ENCODE results near the gene DCLK3. TPM values are rescaled to one million over a fixed set of nuclear protein-coding genes. Genes with fewer than 3 reads are reported as not detected.

Gene DCLK3
- total RNA-seq, 2 donors from 2014 or later = 2.1 to 3.9 TPM

DNA sequence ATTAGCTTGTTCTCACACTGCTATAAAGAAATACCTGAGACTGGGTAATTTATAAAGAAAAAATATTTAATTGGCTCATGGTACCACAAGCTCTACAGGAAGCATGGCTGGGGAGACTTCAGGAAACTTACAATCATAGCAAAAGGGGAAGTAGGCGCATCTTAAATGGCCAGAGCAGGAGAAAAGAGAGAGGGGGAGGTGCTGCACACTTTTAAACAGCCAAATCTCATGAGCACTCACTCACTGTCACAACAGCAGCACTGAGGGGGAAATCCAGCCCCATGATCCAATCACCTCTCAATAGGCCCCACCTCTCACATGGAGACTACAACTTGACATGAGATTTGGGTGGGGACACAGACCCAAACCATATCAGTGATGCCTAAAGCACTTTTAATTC, 82.5 kb downstream of the DCLK3 start:
- no peak overlapping the region for H3K27ac ChIP-seq (ENCODE audit: low read depth, low read length)
- H3K9me3 Mint-ChIP-seq = peaks cover 13% of the 10 kb centered on the region
- no peak overlapping the region for H3K27ac Mint-ChIP-seq
- peaks cover 6% of the 10 kb centered on the region for H3K9me3 ChIP-seq (ENCODE audit: control insufficient read depth, low read length)
- 100% methylated on average over 1 of the region's 1 CpG for WGBS, 2 experiments (ENCODE audit: insufficient coverage in 1 of 2, insufficient read length in 1 of 2)
- H3K9ac ChIP-seq (ENCODE audit: extremely low read depth, low read length, poor library complexity, severe bottlenecking) = no peak overlapping the region
- no peaks in the 10 kb centered on the region for H3K4me1 Mint-ChIP-seq
- no peaks in the 10 kb centered on the region for H3K36me3 ChIP-seq (ENCODE audit: control insufficient read depth, insufficient read depth, low read length)
- no peaks in the 10 kb centered on the region for H3K4me1 ChIP-seq (ENCODE audit: control insufficient read depth, insufficient read depth, low read length)
- H3K4me3 Mint-ChIP-seq = no peak overlapping the region
- TF ChIP-seq, protein P1, sequence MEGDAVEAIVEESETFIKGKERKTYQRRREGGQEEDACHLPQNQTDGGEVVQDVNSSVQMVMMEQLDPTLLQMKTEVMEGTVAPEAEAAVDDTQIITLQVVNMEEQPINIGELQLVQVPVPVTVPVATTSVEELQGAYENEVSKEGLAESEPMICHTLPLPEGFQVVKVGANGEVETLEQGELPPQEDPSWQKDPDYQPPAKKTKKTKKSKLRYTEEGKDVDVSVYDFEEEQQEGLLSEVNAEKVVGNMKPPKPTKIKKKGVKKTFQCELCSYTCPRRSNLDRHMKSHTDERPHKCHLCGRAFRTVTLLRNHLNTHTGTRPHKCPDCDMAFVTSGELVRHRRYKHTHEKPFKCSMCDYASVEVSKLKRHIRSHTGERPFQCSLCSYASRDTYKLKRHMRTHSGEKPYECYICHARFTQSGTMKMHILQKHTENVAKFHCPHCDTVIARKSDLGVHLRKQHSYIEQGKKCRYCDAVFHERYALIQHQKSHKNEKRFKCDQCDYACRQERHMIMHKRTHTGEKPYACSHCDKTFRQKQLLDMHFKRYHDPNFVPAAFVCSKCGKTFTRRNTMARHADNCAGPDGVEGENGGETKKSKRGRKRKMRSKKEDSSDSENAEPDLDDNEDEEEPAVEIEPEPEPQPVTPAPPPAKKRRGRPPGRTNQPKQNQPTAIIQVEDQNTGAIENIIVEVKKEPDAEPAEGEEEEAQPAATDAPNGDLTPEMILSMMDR (conservative IDR thresholded peaks at IDR 0.05) = no peak
- no peaks in the 10 kb centered on the region for H3K27me3 ChIP-seq (ENCODE audit: control insufficient read depth, insufficient read depth, low read length, poor library complexity, severe bottlenecking)
- H3K36me3 Mint-ChIP-seq (ENCODE audit: low read depth) = no peaks in the 10 kb centered on the region
- no peaks in the 10 kb centered on the region for H3K27me3 Mint-ChIP-seq (ENCODE audit: insufficient read depth)
- H3K4me3 ChIP-seq (ENCODE audit: low read length) = no peak overlapping the region
- no peak for DNase-seq

DNA sequence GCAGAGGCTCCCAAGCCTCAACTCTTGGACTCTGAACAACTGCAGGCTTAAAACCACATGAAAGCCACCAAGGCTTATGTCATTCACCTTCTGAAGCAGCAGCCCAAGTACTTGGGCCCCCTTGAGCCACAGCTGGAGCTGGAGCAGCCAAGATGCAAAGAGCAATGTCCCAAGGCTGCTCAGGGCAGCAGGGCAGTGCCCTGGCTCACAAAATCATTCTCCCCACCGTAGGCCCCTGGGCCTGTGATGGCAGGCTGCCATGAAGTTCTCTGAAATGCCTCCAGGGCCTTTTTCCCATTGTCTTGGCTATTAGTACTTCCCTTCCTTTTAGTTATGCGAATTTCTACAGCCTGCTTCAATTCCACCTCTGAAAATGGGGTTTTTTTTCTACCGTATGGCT, 83.4 kb downstream of the DCLK3 start:
- no peak overlapping the region for H3K27ac Mint-ChIP-seq
- Histone ChIP-seq H3K4me3 (ENCODE audit: low read length) (no peak overlapping the region), H3K9ac (ENCODE audit: extremely low read depth, low read length, poor library complexity, severe bottlenecking) (no peak overlapping the region), H3K27me3 (ENCODE audit: control insufficient read depth, insufficient read depth, low read length, poor library complexity, severe bottlenecking) (no peaks in the 10 kb centered on the region), H3K9me3 (ENCODE audit: control insufficient read depth, low read length) (peaks cover 6% of the 10 kb centered on the region), H3K4me1 (ENCODE audit: control insufficient read depth, insufficient read depth, low read length) (no peaks in the 10 kb centered on the region), H3K27ac (ENCODE audit: low read depth, low read length) (no peak overlapping the region), H3K36me3 (ENCODE audit: control insufficient read depth, insufficient read depth, low read length) (no peaks in the 10 kb centered on the region)
- H3K36me3 Mint-ChIP-seq (ENCODE audit: low read depth) = no peaks in the 10 kb centered on the region
- peaks cover 13% of the 10 kb centered on the region for H3K9me3 Mint-ChIP-seq
- no peak overlapping the region for H3K4me3 Mint-ChIP-seq
- TF ChIP-seq, protein P1 (conservative IDR thresholded peaks at IDR 0.05) = no peak
- no peaks in the 10 kb centered on the region for H3K4me1 Mint-ChIP-seq
- 65 to 85% methylated on average over 2 to 3 of the region's 3 CpGs for WGBS, 2 experiments (ENCODE audit: insufficient coverage in 1 of 2, insufficient read length in 1 of 2)
- H3K27me3 Mint-ChIP-seq (ENCODE audit: insufficient read depth) = no peaks in the 10 kb centered on the region
- no peak for DNase-seq

DNA sequence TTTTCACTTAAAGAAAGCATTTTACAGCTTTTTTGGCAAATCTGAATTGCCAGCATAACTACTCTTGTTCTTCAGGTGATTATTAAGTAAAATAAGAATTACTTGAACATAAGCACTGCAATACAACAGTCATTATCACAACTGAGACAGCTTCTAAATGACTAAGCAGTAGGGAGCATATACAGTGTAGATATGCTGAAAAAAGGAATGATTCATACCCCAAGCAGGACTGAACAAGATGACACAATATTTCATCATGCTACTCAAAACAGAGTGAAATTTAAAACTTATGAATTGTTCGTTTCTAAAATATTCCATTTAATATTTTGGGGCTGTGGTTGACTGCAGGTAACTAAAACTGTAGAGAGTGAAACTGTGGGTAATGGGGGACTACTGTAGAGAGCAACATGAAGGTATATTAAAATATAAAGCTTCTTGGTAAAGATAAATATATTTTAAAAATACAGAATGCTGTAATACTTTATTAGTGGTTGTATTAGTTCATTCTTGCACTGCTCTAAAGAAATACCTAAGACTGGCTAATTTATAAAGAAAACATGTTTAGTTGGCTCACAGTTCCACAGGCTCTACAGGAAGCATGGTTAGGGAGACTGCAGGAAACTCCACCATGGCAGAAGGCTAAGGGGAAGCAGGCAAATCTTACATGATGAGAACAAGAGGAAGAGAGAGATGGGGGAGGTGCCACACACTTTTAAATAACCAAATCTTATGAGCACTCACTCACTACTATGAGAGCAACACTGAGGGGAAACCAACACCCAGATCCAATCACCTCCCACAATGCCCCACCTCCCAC, 84.8 kb downstream of the DCLK3 start:
- Mint-ChIP-seq H3K9me3 (peaks cover 13% of the 10 kb centered on the region), H3K4me1 (no peaks in the 10 kb centered on the region), H3K4me3 (no peak overlapping the region), H3K36me3 (ENCODE audit: low read depth) (no peaks in the 10 kb centered on the region), H3K27me3 (ENCODE audit: insufficient read depth) (no peaks in the 10 kb centered on the region), H3K27ac (no peak overlapping the region)
- no peak overlapping the region for H3K27ac ChIP-seq (ENCODE audit: low read depth, low read length)
- DNase-seq = no peak
- TF ChIP-seq, protein P1 (conservative IDR thresholded peaks at IDR 0.05) = no peak
- WGBS, 2 experiments (ENCODE audit: insufficient coverage in 1 of 2, insufficient read length in 1 of 2) = 89% methylated on average over 1 of the region's 1 CpG; no CpG with 5 or more reads in 1 of the 2 experiments
- H3K27me3 ChIP-seq (ENCODE audit: control insufficient read depth, insufficient read depth, low read length, poor library complexity, severe bottlenecking) = no peaks in the 10 kb centered on the region
- no peaks in the 10 kb centered on the region for H3K4me1 ChIP-seq (ENCODE audit: control insufficient read depth, insufficient read depth, low read length)
- H3K9me3 ChIP-seq (ENCODE audit: control insufficient read depth, low read length) = peaks cover 6% of the 10 kb centered on the region
- no peak overlapping the region for H3K9ac ChIP-seq (ENCODE audit: extremely low read depth, low read length, poor library complexity, severe bottlenecking)
- no peaks in the 10 kb centered on the region for H3K36me3 ChIP-seq (ENCODE audit: control insufficient read depth, insufficient read depth, low read length)
- H3K4me3 ChIP-seq (ENCODE audit: low read length) = no peak overlapping the region

Data from endodermal cell (in vitro differentiated cells).